Stimulated activated naive CD8-positive, alpha-beta T cell treated with anti-CD3 and anti-CD28 coated beads, Interleukin-15, amount 100 ng/mL, for 72 hours (primary cell): ENCODE data around the gene HLA-E.
"Not testable (repeated sequence)": the region's sequence is repeated elsewhere in the genome, so short reads cannot be mapped to it uniquely, and the experiment has no call there.

ENCODE experiments used
- ATAC-seq: fragments of 150-1000 bp; cut with Tn5 transposase; 2 replicates; pipeline ENCODE4 v1.10.0; 2021; ENCODE audit warnings: mild to moderate bottlenecking, moderate library complexity
- DNase-seq, 2 donors: peaks; one replicate each; pipeline ENCODE4 v3.0.0; 2021 to 2022
- H3K27ac Mint-ChIP-seq, 2 donors: one replicate each; pipeline ENCODE4 v1.8.0; 2022; ENCODE audit warnings: mild to moderate bottlenecking in 2 of 2, mixed read lengths in 2 of 2, moderate library complexity in 2 of 2
- H3K27me3 Mint-ChIP-seq: one replicate; pipeline ENCODE4 v1.8.0; 2022; ENCODE audit warnings: mixed read lengths
- H3K4me1 Mint-ChIP-seq: one replicate; pipeline ENCODE4 v1.8.0; 2022; ENCODE audit warnings: mild to moderate bottlenecking, mixed read lengths
- H3K4me3 Mint-ChIP-seq, 2 donors: one replicate each; pipeline ENCODE4 v1.8.0; 2022; ENCODE audit warnings: mild to moderate bottlenecking in 2 of 2, mixed read lengths in 2 of 2, moderate library complexity in 1 of 2
- H3K9me3 Mint-ChIP-seq, 2 donors: one replicate each; pipeline ENCODE4 v1.8.0; 2022; ENCODE audit warnings: mixed read lengths in 2 of 2

The HLA-E gene

GRCh38 chr6:30513451-30513850 is 24.1 kb downstream of the HLA-E start:
- DNase-seq, result no peak
- Mint-ChIP-seq H3K4me1 (peaks cover 78% of the 10 kb centered on the region), H3K27me3 (no peaks in the 10 kb centered on the region), H3K9me3 (peaks cover 3 to 4% of the 10 kb centered on the region in 2 donors), H3K4me3 (no peak overlapping the region), H3K27ac (no peak overlapping the region)
- no peak for ATAC-seq

DNA sequence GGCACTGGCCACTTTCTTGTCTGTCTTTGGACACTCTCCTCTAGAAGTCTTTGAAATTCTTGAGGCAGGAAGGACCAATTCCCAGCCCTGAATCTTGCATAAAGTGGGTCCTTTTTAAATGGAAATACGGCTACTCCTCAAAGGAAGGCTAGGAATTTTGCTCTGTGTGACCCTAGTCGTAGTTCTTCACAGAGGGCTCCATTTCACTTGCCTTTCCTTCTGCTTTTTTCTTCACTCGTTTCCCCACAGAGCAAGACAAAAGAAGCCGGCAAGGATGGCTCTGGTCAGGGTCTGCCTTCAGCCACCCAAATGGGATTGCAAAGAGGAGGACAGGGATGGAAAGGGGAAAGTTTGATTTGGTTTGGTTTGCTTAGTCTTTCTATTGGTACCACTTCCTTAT is 25.8 kb downstream of the HLA-E start:
- ATAC-seq, result no peak
- peak overlapping the region; percentile 96 to 98 for H3K27ac Mint-ChIP-seq
- H3K4me3 Mint-ChIP-seq, result peak overlapping the region; percentile 90 to 91
- no peak for DNase-seq
- H3K4me1 Mint-ChIP-seq, result peaks cover 80% of the 10 kb centered on the region
- peaks cover 12 to 13% of the 10 kb centered on the region in 2 donors for H3K9me3 Mint-ChIP-seq
- H3K27me3 Mint-ChIP-seq, result no peaks in the 10 kb centered on the region

DNA sequence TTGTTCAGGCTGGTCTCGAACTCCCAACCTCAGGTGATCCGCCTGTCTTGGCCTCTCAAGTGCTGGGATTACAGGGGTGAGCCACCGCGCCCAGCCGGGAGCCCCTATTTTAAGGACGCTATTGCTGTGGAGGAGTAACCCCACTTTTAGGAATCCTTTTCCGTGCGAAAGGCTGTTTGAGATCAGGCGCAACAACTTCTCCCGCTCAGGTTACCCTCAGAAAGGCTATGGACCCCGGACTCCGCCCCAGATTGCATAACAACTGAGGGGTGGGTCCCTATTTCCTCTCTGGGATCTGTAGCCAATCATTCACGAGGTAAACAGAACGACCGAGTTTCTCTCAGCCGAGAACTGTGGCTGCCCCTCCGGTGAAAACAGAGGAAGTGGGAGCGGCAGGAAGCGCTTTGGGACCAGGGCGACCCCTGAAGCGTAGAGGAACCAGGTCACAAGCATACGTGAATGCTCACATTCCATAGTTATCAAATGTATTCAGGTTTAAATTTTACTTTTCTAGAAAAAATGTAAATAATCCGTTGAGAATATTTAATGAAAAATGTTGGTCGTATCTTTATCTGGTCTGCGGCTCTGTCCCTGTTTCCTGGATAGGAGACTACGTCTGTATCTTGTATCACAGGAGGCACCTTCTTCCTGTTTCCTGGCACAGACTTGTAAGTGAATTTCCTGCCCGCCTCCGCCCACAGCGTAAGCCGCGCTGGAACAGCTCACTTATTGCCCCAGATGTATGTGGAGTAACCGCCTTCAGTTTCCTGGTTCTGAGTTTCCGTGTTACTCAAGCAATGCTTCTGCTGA is 26.8 kb downstream of the HLA-E start:
- ATAC-seq (peak; percentile 95), DNase-seq (peak; percentile 84 to 94)
- H3K4me1 Mint-ChIP-seq, result peaks cover 81% of the 10 kb centered on the region
- peak overlapping the region; percentile 90 to 91 for H3K4me3 Mint-ChIP-seq
- H3K9me3 Mint-ChIP-seq, result peaks cover 14 to 20% of the 10 kb centered on the region in 2 donors
- no peaks in the 10 kb centered on the region for H3K27me3 Mint-ChIP-seq
- peak overlapping the region; percentile 97 to 98 for H3K27ac Mint-ChIP-seq

- H3K27me3 Mint-ChIP-seq, DNase-seq, ATAC-seq: not testable (repeated sequence)
- peaks cover 14 to 23% of the 10 kb centered on the region in 2 donors for H3K9me3 Mint-ChIP-seq
- H3K27ac Mint-ChIP-seq, result peak overlapping the region; percentile 97 to 98
- H3K4me3 Mint-ChIP-seq, result peak overlapping the region; percentile 90 to 91
- H3K4me1 Mint-ChIP-seq, result peaks cover 80% of the 10 kb centered on the region
These were observed 27.4 kb downstream of the HLA-E start for GRCh38 chr6:30516754-30517076.

GRCh38 chr6:30517767-30518504 is 28.6 kb downstream of the HLA-E start:
- peaks cover 23 to 35% of the 10 kb centered on the region in 2 donors for H3K9me3 Mint-ChIP-seq
- peaks cover 75% of the 10 kb centered on the region for H3K4me1 Mint-ChIP-seq
- ATAC-seq, H3K27me3 Mint-ChIP-seq, DNase-seq: not testable (repeated sequence)
- peak overlapping the region; percentile 42 to 62 for H3K4me3 Mint-ChIP-seq
- H3K27ac Mint-ChIP-seq, result peak overlapping the region; percentile 64 to 85

DNA sequence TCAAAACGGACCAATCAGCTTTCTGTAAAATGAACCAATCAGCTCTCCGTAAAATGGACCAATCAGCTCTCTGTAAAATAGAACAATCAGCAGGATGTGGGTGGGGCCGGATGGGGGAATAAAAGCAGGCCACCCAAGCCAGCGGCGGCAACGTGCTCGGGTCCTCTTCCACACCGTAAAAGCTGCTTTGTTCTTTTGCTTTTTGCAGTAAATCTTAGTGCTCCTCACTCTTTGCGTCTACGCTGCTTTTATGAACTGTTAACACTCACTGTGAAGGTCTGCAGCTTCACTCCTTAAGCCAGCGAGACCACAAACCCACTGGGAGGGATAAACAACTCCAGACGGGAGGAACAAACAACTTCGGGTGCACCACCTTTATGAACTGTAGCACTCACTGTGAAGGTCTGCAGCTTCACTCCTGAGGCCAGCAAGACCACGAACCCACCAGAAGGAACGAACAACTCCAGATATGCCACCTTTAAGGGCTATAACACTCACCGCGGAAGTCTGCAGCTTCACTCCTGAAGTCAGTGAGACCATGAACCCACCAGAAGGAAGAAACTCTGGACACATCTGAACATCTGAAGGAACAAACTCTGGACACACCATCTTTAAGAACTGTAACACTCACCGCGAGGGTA is 29.3 kb downstream of the HLA-E start:
- DNase-seq, result peak; percentile 62 to 69
- peaks cover 28 to 42% of the 10 kb centered on the region in 2 donors for H3K9me3 Mint-ChIP-seq
- ATAC-seq, H3K27me3 Mint-ChIP-seq: not testable (repeated sequence)
- H3K4me3 Mint-ChIP-seq, result peak overlapping the region; percentile 42 to 62
- peak overlapping the region; percentile 64 to 73 for H3K27ac Mint-ChIP-seq
- H3K4me1 Mint-ChIP-seq, result peaks cover 75% of the 10 kb centered on the region

DNA sequence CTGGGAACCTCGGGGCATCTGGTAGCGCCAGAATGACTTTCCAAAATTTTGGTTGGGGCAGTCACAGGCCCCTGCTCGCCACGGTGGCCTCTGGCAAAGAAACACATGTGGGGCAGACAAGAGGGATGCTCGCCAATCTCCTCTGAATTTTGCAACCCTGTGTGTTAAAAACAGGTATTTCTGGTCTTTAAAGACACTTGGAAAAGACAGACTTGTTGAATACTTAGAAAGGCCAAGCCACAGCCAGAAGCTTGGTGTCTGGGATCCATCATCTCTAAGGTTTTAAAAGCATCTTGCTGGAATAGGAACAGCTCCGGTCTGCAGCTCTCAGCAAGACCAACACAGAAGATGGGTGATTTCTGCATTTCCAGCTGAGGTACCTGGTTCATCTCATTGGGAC is 31.2 kb downstream of the HLA-E start:
- Mint-ChIP-seq H3K9me3 (peaks cover 40 to 61% of the 10 kb centered on the region in 2 donors), H3K27ac (no peak overlapping the region), H3K4me3 (no peak overlapping the region), H3K27me3 (no peaks in the 10 kb centered on the region), H3K4me1 (peaks cover 58% of the 10 kb centered on the region)
- ATAC-seq, result no peak
- DNase-seq, result no peak

DNA sequence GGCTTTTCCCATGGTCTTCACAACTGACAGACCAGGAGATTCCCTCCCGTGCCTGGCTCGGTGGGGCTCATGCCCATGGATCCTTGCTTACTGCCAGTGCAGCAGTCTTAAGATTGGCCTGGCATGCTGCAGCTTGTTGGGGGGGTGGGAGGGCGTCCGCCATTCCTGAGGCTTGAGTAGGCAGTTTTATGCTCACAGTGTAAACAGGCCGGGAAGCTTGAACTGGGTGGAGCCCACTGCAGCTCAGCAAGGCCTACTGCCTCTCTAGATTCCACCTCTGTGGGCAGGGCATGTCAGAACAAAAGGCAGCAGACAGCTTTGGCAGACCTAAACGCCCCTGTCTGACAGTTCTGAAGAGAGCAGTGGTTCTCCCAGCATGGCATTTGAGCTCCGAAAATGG is 31.8 kb downstream of the HLA-E start:
- DNase-seq, H3K27ac Mint-ChIP-seq, H3K27me3 Mint-ChIP-seq, ATAC-seq, H3K4me3 Mint-ChIP-seq: not testable (repeated sequence)
- Mint-ChIP-seq H3K9me3 (peaks cover 40 to 67% of the 10 kb centered on the region in 2 donors), H3K4me1 (peaks cover 53% of the 10 kb centered on the region)

DNA sequence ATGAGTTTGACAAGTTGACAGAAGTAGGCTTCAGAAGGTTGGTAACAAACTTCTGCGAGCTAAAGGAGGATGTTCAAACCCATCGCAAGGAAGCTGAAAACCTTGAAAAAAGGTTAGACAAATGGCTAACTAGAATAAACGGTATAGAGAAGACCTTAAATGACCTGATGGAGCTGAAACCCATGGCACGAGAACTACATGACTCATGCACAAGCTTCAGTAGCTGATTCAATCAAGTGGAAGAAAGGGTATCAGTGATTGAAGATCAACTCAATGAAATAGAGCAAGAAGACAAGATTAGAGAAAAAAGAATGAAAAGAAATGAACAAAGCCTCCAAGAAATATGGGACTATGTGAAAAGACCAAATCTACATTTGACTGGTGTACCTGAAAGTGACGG is 32.6 kb downstream of the HLA-E start:
- not testable (repeated sequence) for H3K4me3 Mint-ChIP-seq, H3K27me3 Mint-ChIP-seq, H3K27ac Mint-ChIP-seq, ATAC-seq, DNase-seq
- peaks cover 40 to 67% of the 10 kb centered on the region in 2 donors for H3K9me3 Mint-ChIP-seq
- peaks cover 46% of the 10 kb centered on the region for H3K4me1 Mint-ChIP-seq

DNA sequence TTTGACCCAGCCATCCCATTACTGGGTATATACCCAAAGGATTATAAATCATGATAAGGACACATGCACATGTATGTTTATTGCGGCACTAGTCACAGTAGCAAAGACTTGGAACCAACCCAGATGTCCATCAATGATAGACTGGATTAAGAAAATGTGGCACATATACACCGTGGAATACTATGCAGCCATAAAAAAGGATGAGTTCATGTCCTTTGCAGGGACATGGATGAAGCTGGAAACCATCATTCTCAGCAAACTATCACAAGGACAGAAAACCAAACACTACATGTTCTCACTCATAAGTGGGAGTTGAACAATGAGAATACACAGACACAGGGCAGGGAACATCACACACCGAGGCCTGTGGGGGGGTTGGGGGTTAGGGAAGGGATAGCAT is 37.1 kb downstream of the HLA-E start:
- peaks cover 26 to 53% of the 10 kb centered on the region in 2 donors for H3K9me3 Mint-ChIP-seq
- H3K27ac Mint-ChIP-seq, result peak overlapping the region in 1 of 2 donors; percentile 53
- peaks cover 46% of the 10 kb centered on the region for H3K4me1 Mint-ChIP-seq
- not testable (repeated sequence) for ATAC-seq, H3K27me3 Mint-ChIP-seq, DNase-seq, H3K4me3 Mint-ChIP-seq

DNA sequence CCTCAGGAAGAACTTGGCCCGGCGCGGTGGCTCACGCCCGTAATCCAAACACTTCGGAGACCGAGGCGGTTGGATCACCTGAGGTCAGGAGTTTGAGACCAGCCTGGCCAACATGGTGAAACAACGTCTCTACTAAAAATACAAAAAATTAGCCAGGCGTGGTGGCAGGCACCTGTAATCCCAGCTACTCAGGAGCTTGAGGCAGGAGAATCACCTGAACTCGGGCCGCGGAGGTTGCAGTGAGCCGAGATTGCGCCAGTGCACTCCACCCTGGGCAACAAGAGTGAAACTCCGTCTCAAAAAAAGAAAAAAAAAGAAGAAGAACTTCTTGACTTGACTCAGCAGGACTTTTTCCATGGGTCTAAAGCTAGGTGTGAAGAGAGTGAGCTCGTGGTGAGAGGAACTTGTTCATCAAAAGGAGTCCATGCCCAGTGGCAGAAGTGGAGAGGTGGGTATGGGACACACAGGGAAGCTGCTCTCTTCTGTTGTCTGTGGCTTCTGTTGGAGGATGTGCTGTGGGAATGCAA is 40.1 kb downstream of the HLA-E start:
- Mint-ChIP-seq H3K4me3 (peak overlapping the region; percentile 24 to 52), H3K27ac (peak overlapping the region; percentile 90 to 93), H3K4me1 (peaks cover 57% of the 10 kb centered on the region), H3K9me3 (peaks cover 4 to 24% of the 10 kb centered on the region in 2 donors)
- DNase-seq (peak; percentile 46 to 61), ATAC-seq (peak; percentile 79)
- H3K27me3 Mint-ChIP-seq, result not testable (repeated sequence)

- Mint-ChIP-seq H3K9me3 (peaks cover 4 to 18% of the 10 kb centered on the region in 2 donors), H3K4me1 (peaks cover 57% of the 10 kb centered on the region), H3K27me3 (no peaks in the 10 kb centered on the region), H3K27ac (peak overlapping the region; percentile 90 to 93), H3K4me3 (peak overlapping the region; percentile 15 to 52)
- DNase-seq (no peak), ATAC-seq (no peak)
These were observed 40.7 kb downstream of the HLA-E start for GRCh38 chr6:30530014-30530413.

GRCh38 chr6:30533460-30534294 is 44.4 kb downstream of the HLA-E start:
- H3K9me3 Mint-ChIP-seq, result peaks cover 0 to 7% of the 10 kb centered on the region in 2 donors
- H3K4me1 Mint-ChIP-seq, result peaks cover 47% of the 10 kb centered on the region
- DNase-seq (no peak), ATAC-seq (no peak)
- H3K27me3 Mint-ChIP-seq, result no peaks in the 10 kb centered on the region
- H3K4me3 Mint-ChIP-seq, result peak overlapping the region in 1 of 2 donors; percentile 21
- H3K27ac Mint-ChIP-seq, result no peak overlapping the region

GRCh38 chr6:30537931-30538330 is 48.6 kb downstream of the HLA-E start:
- no peak for ATAC-seq
- Mint-ChIP-seq H3K4me3 (no peak overlapping the region), H3K27me3 (no peaks in the 10 kb centered on the region), H3K9me3 (no peaks in the 10 kb centered on the region), H3K4me1 (peaks cover 27% of the 10 kb centered on the region), H3K27ac (no peak overlapping the region)
- DNase-seq, result no peak
